Mucosa of descending colon (tissue), 3 donors: ENCODE data around the gene VSIG2. TPM values are rescaled to one million over a fixed set of nuclear protein-coding genes. Genes with fewer than 3 reads are reported as not detected.

Experiments
- ATAC-seq: fragments of 200-7000 bp; cut with Tn5 transposase; one replicate; pipeline ENCODE4 v1.9.1; 2020; ENCODE audit warnings: mild to moderate bottlenecking, moderate library complexity
- DNase-seq, 3 donors: peaks; one replicate each; pipeline ENCODE4 v3.0.0-alpha.2; 2020
- H3K36me3 ChIP-seq: fragments of 200-600 bp; one replicate; pipeline ENCODE4 v1.8.0; 2021; ENCODE audit warnings: low read depth, mild to moderate bottlenecking
- H3K4me1 ChIP-seq: fragments of 200-600 bp; one replicate; pipeline ENCODE4 v1.8.0; 2021; ENCODE audit warnings: low read depth, mild to moderate bottlenecking
- H3K4me3 ChIP-seq: fragments of 200-600 bp; one replicate; pipeline ENCODE4 v1.8.0; 2021; ENCODE audit warnings: mild to moderate bottlenecking
- H3K9me3 ChIP-seq: fragments of 200-600 bp; one replicate; pipeline ENCODE4 v1.8.0; 2021; ENCODE audit warnings: mild to moderate bottlenecking
- CTCF ChIP-seq: fragments of 200-600 bp; IDR thresholded peaks from one replicate; pipeline ENCODE4 v1.8.0; 2022; ENCODE audit warnings: antibody characterized with exemption, mild to moderate bottlenecking
- intact Hi-C, 2 donors: fragments of 100-400 bp; cut with DNase I in 1 of 2; cut with micrococcal nuclease in 1 of 2; formaldehyde crosslinking; loops; one replicate each; pipeline versions ENCODE4 v1.11.0 to v1.11.1; 2022; cut with DNase I, micrococcal nuclease
- total RNA-seq, 3 donors: library from RNA; stranded (reverse); fragmentation: NEBNext Ultra II Directional in 2 of 3; extraction: Animal tissue kit (Norgen Biotek cat#: 25700) in 2 of 3; gene quantifications; one replicate each; pipeline versions ENCODE4 v1.2.1 to v1.2.4, GENCODE V29; 2021 to 2023
- donor health status: DM: no; HTN: no; CAD: no; lungs with moderate emphysema.
- donor health status: DM: no; HTN: no; CAD: no.
- donor health status: DM: no; HTN: yes; CAD: no.

VSIG2 gene
- total RNA-seq, 3 donors from 2014 or later, result 78.6 to 268 (median 126) TPM

GRCh38 chr11:124754309-124754708, 2.3 kb upstream of the VSIG2 start:
- ATAC-seq (no peak), DNase-seq (no peak)
- intact Hi-C loops, result no loop called here
- Histone ChIP-seq H3K4me1 (peaks cover 32% of the 10 kb centered on the region), H3K36me3 (no peaks in the 10 kb centered on the region), H3K9me3 (no peaks in the 10 kb centered on the region), H3K4me3 (no peak overlapping the region)
- no peak for TF ChIP-seq CTCF

GRCh38 chr11:124753624-124754023, 1.6 kb upstream of the VSIG2 start:
- Histone ChIP-seq H3K4me1 (peaks cover 31% of the 10 kb centered on the region), H3K9me3 (no peaks in the 10 kb centered on the region), H3K4me3 (no peak overlapping the region), H3K36me3 (no peaks in the 10 kb centered on the region)
- ATAC-seq (no peak), DNase-seq (peak in 2 of 3 donors; percentile 30 to 48)
- no peak for TF ChIP-seq CTCF
- intact Hi-C loops, result no loop called here

- no peaks in the 10 kb centered on the region for H3K36me3 ChIP-seq
- peak in 1 of 3 donors; percentile 28 for DNase-seq
- H3K4me1 ChIP-seq, result peaks cover 27% of the 10 kb centered on the region
- intact Hi-C loops, result no loop called here
- ATAC-seq, result no peak
- H3K4me3 ChIP-seq, result no peak overlapping the region
- no peak for TF ChIP-seq CTCF
- H3K9me3 ChIP-seq, result no peaks in the 10 kb centered on the region
Observed at GRCh38 chr11:124753205-124753604, 1.1 kb upstream of the VSIG2 start.

GRCh38 chr11:124752471-124753102, 532 bp upstream of the VSIG2 start:
- ATAC-seq, result no peak
- H3K4me3 ChIP-seq, result no peak overlapping the region
- H3K9me3 ChIP-seq, result no peaks in the 10 kb centered on the region
- H3K4me1 ChIP-seq, result peaks cover 24% of the 10 kb centered on the region
- no peak for TF ChIP-seq CTCF
- no peaks in the 10 kb centered on the region for H3K36me3 ChIP-seq
- intact Hi-C loops, result no loop called here
- DNase-seq, result no peak

- Histone ChIP-seq H3K4me3 (peak overlapping the region; percentile 38), H3K36me3 (no peaks in the 10 kb centered on the region), H3K4me1 (peaks cover 30% of the 10 kb centered on the region), H3K9me3 (no peaks in the 10 kb centered on the region)
- no peak for TF ChIP-seq CTCF
- intact Hi-C loops, result no loop called here
- DNase-seq (peak in 2 of 3 donors; percentile 48 to 61), ATAC-seq (no peak)
Observed at GRCh38 chr11:124751391-124751740, 689 bp downstream of the VSIG2 start.

GRCh38 chr11:124749912-124750311, 2.1 kb downstream of the VSIG2 start:
- DNase-seq (no peak), ATAC-seq (no peak)
- no peaks in the 10 kb centered on the region for H3K9me3 ChIP-seq
- H3K4me1 ChIP-seq, result peaks cover 30% of the 10 kb centered on the region
- intact Hi-C loops, result no loop called here
- no peaks in the 10 kb centered on the region for H3K36me3 ChIP-seq
- no peak for TF ChIP-seq CTCF
- no peak overlapping the region for H3K4me3 ChIP-seq
